HepG2 (cell line): ENCODE measurements around the gene TMF1. TPM values are rescaled to one million over a fixed set of nuclear protein-coding genes. Genes with fewer than 3 reads are reported as not detected.

ENCODE experiments used
- ATAC-seq: fragments of 200-7000 bp; cut with Tn5 transposase; 3 replicates; pipeline ENCODE4 v1.9.1; 2020; ENCODE audit warnings: mild to moderate bottlenecking, moderate library complexity
- Bru-seq: library from RNA; stranded (reverse); fragments of 400-500 nt; gene quantifications from one replicate; lab custom pipeline; 2021; lab: Mats Ljungman, UMichigan
- BruChase-seq, 2 experiments: library from RNA; stranded (reverse); fragments of 400-500 nt; gene quantifications; one replicate each; lab custom pipeline; 2021; lab: Mats Ljungman, UMichigan
- BruUV-seq: library from RNA; stranded (reverse); fragments of 400-500 nt; replicated peaks from 2 replicates; lab custom pipeline; 2021; lab: Mats Ljungman, UMichigan
- CTCF ChIA-PET: fragments of 300-600 bp; formaldehyde crosslinking; extraction: SDS; loops from one replicate; lab custom pipeline; 2021; ENCODE audit warnings: low total read pairs, inconsistent platforms, low intra/inter-chr PET ratio; lab: Yijun Ruan, JAX
- POLR2A ChIA-PET: fragments of 350-600 bp; sonication (Branson Sonifier 250); formaldehyde crosslinking; loops from one replicate; lab custom pipeline; 2020; ENCODE audit warnings: antibody characterized with exemption, inconsistent platforms; lab: Yijun Ruan, JAX
- DNase-seq: peaks from one replicate; pipeline ENCODE4 v3.0.0-alpha.2; 2015; ENCODE audit warnings: low spot score
- FAIRE-seq: peaks from 3 replicates; lab custom pipeline; 2011; peaks lifted over from hg19 to GRCh38; lab: Jason Lieb, UNC
- H2AFZ ChIP-seq: one replicate; pipeline ENCODE4 v1.6.1; 2011; ENCODE audit warnings: low read length, inconsistent platforms
- H3K27ac ChIP-seq: fragments of 300-600 bp; 3 replicates; pipeline ENCODE4 v1.8.0; 2011; ENCODE audit warnings: mixed run types, mild to moderate bottlenecking, mixed read lengths, low read length, inconsistent platforms; ENCODE audit not compliant: insufficient read depth; ENCODE audit errors: extremely low read length
- H3K27me3 ChIP-seq, 2 experiments: fragments of 200-600 bp in 1 of 2; 2 replicates in 1 of 2; 3 replicates in 1 of 2; pipeline versions ENCODE4 v1.6.0 to v1.8.0; 2011; ENCODE audit warnings: low read length in 2 of 2, mild to moderate bottlenecking in 2 of 2, moderate library complexity in 2 of 2, inconsistent platforms in 1 of 2; ENCODE audit not compliant: insufficient read depth in 2 of 2, control insufficient read depth in 1 of 2
- H3K36me3 ChIP-seq, 2 experiments: fragments of 200-600 bp in 1 of 2; replicated peaks in 1 of 2; 2 replicates in 1 of 2; 3 replicates in 1 of 2; pipeline versions ENCODE4 v1.5.1 to v1.8.0; 2011; ENCODE audit warnings: low read length in 2 of 2, inconsistent platforms in 1 of 2; ENCODE audit not compliant: insufficient read depth in 2 of 2, control insufficient read depth in 1 of 2
- H3K4me1 ChIP-seq: 2 replicates; pipeline ENCODE4 v1.5.1; 2012; ENCODE audit warnings: low read length, inconsistent platforms; ENCODE audit not compliant: insufficient read depth
- H3K4me2 ChIP-seq: 2 replicates; pipeline ENCODE4 v1.6.0; 2011; ENCODE audit warnings: low read depth, low read length, inconsistent platforms
- H3K4me3 ChIP-seq, 3 experiments: fragments of 200-600 bp in 1 of 3; sonication (generic), shearing (Covaris generic) in 1 of 3; replicated peaks in 1 of 3; 2 replicates each; pipeline ENCODE4 v1.5.1; 2011 to 2016; ENCODE audit warnings: low read length in 3 of 3, inconsistent platforms in 2 of 3, low read depth in 2 of 3, mild to moderate bottlenecking in 2 of 3, control low read depth in 1 of 3, mixed read lengths in 1 of 3; ENCODE audit not compliant: insufficient read depth in 1 of 3
- H3K79me2 ChIP-seq: one replicate; pipeline ENCODE4 v1.6.1; 2011; ENCODE audit warnings: low read length, inconsistent platforms; ENCODE audit not compliant: insufficient read depth
- H3K9ac ChIP-seq: 2 replicates; pipeline ENCODE4 v1.6.0; 2011; ENCODE audit warnings: mild to moderate bottlenecking, low read depth, low read length, inconsistent platforms; ENCODE audit not compliant: insufficient read depth
- H3K9me3 ChIP-seq: 2 replicates; pipeline ENCODE4 v1.5.1; 2012; ENCODE audit warnings: mild to moderate bottlenecking, low read length
- H4K20me1 ChIP-seq: 2 replicates; pipeline ENCODE4 v1.6.0; 2011; ENCODE audit warnings: inconsistent platforms, mild to moderate bottlenecking, low read length, moderate library complexity; ENCODE audit not compliant: insufficient read depth
- ELF1 ChIP-seq: sonication (generic); formaldehyde crosslinking; IDR thresholded peaks from 2 replicates; pipeline ENCODE4 v1.4.0; 2020; ENCODE audit warnings: missing genetic modification reagents
- KLF16 ChIP-seq, 2 experiments: sonication (generic) in 1 of 2; formaldehyde crosslinking in 1 of 2; IDR thresholded peaks; 2 replicates each; pipeline versions ENCODE4 v1.6.1 to v1.8.0; 2016 to 2023; ENCODE audit warnings: missing genetic modification reagents in 2 of 2, missing compliant biosample characterization in 1 of 2
- NCOA1 ChIP-seq: sonication (generic); formaldehyde crosslinking; IDR thresholded peaks from 2 replicates; pipeline ENCODE4 v1.9.0; 2021; ENCODE audit warnings: missing genetic modification reagents
- SIN3A ChIP-seq: IDR thresholded peaks from 2 replicates; pipeline ENCODE4 v1.6.1; 2011; ENCODE audit warnings: low read depth, mild to moderate bottlenecking, control low read depth, low read length, borderline replicate concordance
- SMARCC2 ChIP-seq: fragments of 450-650 bp; IDR thresholded peaks from 2 replicates; pipeline ENCODE4 v1.6.1; 2017; ENCODE audit warnings: antibody characterized with exemption, mild to moderate bottlenecking
- TGIF2 ChIP-seq: IDR thresholded peaks from 2 replicates; pipeline ENCODE4 v1.6.1; 2016; ENCODE audit warnings: control low read depth, missing compliant biosample characterization
- TMF1 ChIP-seq: sonication (generic); formaldehyde crosslinking; IDR thresholded peaks from 2 replicates; pipeline ENCODE4 v1.8.1; 2022; ENCODE audit warnings: low read depth, missing genetic modification reagents
- ZBTB38 ChIP-seq: sonication (generic); formaldehyde crosslinking; IDR thresholded peaks from 2 replicates; pipeline ENCODE4 v1.5.1; 2020; ENCODE audit warnings: mild to moderate bottlenecking, missing genetic modification reagents
- ZFP37 ChIP-seq: sonication (generic); formaldehyde crosslinking; IDR thresholded peaks from 2 replicates; pipeline ENCODE4 v1.4.0; 2020; ENCODE audit warnings: missing genetic modification reagents, borderline replicate concordance
- ZNF24 ChIP-seq: fragments of 450-650 bp; IDR thresholded peaks from 2 replicates; pipeline ENCODE4 v1.6.1; 2017; ENCODE audit warnings: antibody characterized with exemption, mild to moderate bottlenecking
- ZNF329 ChIP-seq: sonication (generic); formaldehyde crosslinking; IDR thresholded peaks from 2 replicates; pipeline ENCODE4 v1.9.0; 2021; ENCODE audit warnings: low read depth, mild to moderate bottlenecking, missing genetic modification reagents
- ZNF33B ChIP-seq: sonication (generic); formaldehyde crosslinking; IDR thresholded peaks from 2 replicates; pipeline ENCODE4 v1.5.1; 2020; ENCODE audit warnings: mild to moderate bottlenecking, missing genetic modification reagents
- ZNF549 ChIP-seq: sonication (generic); formaldehyde crosslinking; IDR thresholded peaks from 2 replicates; pipeline ENCODE4 v1.5.0; 2020; ENCODE audit warnings: missing genetic modification reagents
- ZNF607 ChIP-seq: sonication (generic); formaldehyde crosslinking; IDR thresholded peaks from 2 replicates; pipeline ENCODE4 v1.5.1; 2020; ENCODE audit warnings: missing genetic modification reagents, mild to moderate bottlenecking, borderline replicate concordance
- ZNF616 ChIP-seq: sonication (generic); formaldehyde crosslinking; IDR thresholded peaks from 2 replicates; pipeline ENCODE4 v1.5.0; 2020; ENCODE audit warnings: low read depth, mild to moderate bottlenecking, missing genetic modification reagents
- ZNF670 ChIP-seq: sonication (generic); formaldehyde crosslinking; IDR thresholded peaks from 2 replicates; pipeline ENCODE4 v1.8.0; 2022; ENCODE audit warnings: mild to moderate bottlenecking, missing genetic modification reagents, borderline replicate concordance
- ZUFSP ChIP-seq: sonication (generic); formaldehyde crosslinking; IDR thresholded peaks from 2 replicates; pipeline ENCODE4 v1.9.0; 2021; ENCODE audit warnings: missing genetic modification reagents, mild to moderate bottlenecking, borderline replicate concordance
- WGBS: methylation state at CpG from one replicate; pipeline ENCODE4 v1.1.6; 2017; ENCODE audit warnings: low lambda C conversion rate; 5-methylcytosine and 5-hydroxymethylcytosine counted together
- in situ Hi-C: cut with HindIII; loops from 2 replicates; pipeline ENCODE4 v1.10.0; 2017; ENCODE audit warnings: low pct_unique_long_range_greater_than_20kb; ENCODE audit not compliant: extremely low pct_ligation_motif_present
- intact Hi-C: fragments of 100-400 bp; cut with micrococcal nuclease; formaldehyde crosslinking; loops from one replicate; pipeline ENCODE4 v1.10.0; 2022; ENCODE audit not compliant: unreplicated experiment
- long read RNA-seq, 2 experiments: library from RNA in 1 of 2; library from polyadenylated mRNA in 1 of 2; stranded (forward) in 1 of 2; unstranded in 1 of 2; transcript quantifications; one replicate each; pipeline ENCODE4 v2.0.0, GENCODE V29; 2019 to 2022
- polyA minus RNA-seq, 3 experiments: library from RNA; depleted of rRNA, polyadenylated mRNA; stranded (reverse); fragments of >200 nt; gene quantifications; 2 replicates each; pipeline ENCODE4 v1.2.3, GENCODE V29; 2011; ENCODE audit warnings: low replicate concordance in 1 of 3
- polyA plus RNA-seq, 8 experiments: library from polyadenylated mRNA; depleted of rRNA in 3 of 8; stranded (reverse) in 7 of 8; unstranded in 1 of 8; fragments of >200 nt; fragmentation: Illumina TruSeq in 4 of 8; extraction: Trizol in 4 of 8; gene quantifications; 2 replicates each; pipeline versions ENCODE4 v1.2.1 to v1.2.3, GENCODE V29; 2011 to 2016; ENCODE audit warnings: low read depth in 4 of 8, missing spikeins in 1 of 8, mixed read lengths in 1 of 8; ENCODE audit not compliant: insufficient read depth in 1 of 8
- total RNA-seq, 5 experiments: library from RNA; depleted of rRNA; stranded (reverse); fragments of >200 nt; fragmentation: Illumina TruSeq; extraction: Trizol; gene quantifications; 2 replicates each; pipeline ENCODE4 v1.2.3, GENCODE V29; 2016; ENCODE audit warnings: low read depth in 1 of 5

The TMF1 gene
- total RNA-seq (2016; rRNA removed; fragmentation: Illumina TruSeq; extraction: Trizol) (38.4 and 48.1 TPM in 2 replicates), polyA plus RNA-seq (2011; rRNA removed) (7.0 and 12.1 TPM in 2 replicates), polyA minus RNA-seq (2011; rRNA and poly(A)+ RNA removed; ENCODE audit: low replicate concordance) (12.5 and 21.4 TPM in 2 replicates), Bru-seq, nascent RNA (percentile 91 among the genes with signal in this experiment), BruChase-seq, experiment 1, labeled RNA remaining after a 6-hour chase (percentile 94 among the genes with signal in this experiment), BruChase-seq, experiment 2, labeled RNA remaining after a 2-hour chase (percentile 94 among the genes with signal in this experiment)
- total RNA-seq (2016; cell fraction: cytosol; rRNA removed; fragmentation: Illumina TruSeq; extraction: Trizol; ENCODE audit: low read depth), result 8.6 and 9.6 TPM in 2 replicates
- total RNA-seq (2016; cell fraction: insoluble cytoplasmic fraction; rRNA removed; fragmentation: Illumina TruSeq; extraction: Trizol), result 38.3 and 48.8 TPM in 2 replicates
- 15.4 and 16.8 TPM in 2 replicates for total RNA-seq (2016; cell fraction: membrane; rRNA removed; fragmentation: Illumina TruSeq; extraction: Trizol)
- total RNA-seq (2016; cell fraction: nucleus; rRNA removed; fragmentation: Illumina TruSeq; extraction: Trizol), result 43.2 and 48.5 TPM in 2 replicates
- 3.5 and 3.8 TPM in 2 replicates for polyA plus RNA-seq (2011; cell fraction: cytosol; rRNA removed)
- polyA plus RNA-seq (2011; cell fraction: nucleus; rRNA removed), result 6.1 and 6.9 TPM in 2 replicates
- 9.9 and 15.6 TPM in 2 replicates for polyA plus RNA-seq (2012)
- polyA plus RNA-seq (2016; cell fraction: cytosol; fragmentation: Illumina TruSeq; extraction: Trizol; ENCODE audit: low read depth), result 2.4 and 3.3 TPM in 2 replicates
- polyA plus RNA-seq (2016; cell fraction: insoluble cytoplasmic fraction; fragmentation: Illumina TruSeq; extraction: Trizol; ENCODE audit: low read depth), result 22.4 and 23.2 TPM in 2 replicates
- 1.7 and 2.0 TPM in 2 replicates for polyA plus RNA-seq (2016; cell fraction: membrane; fragmentation: Illumina TruSeq; extraction: Trizol; ENCODE audit: low read depth)
- polyA plus RNA-seq (2016; cell fraction: nucleus; fragmentation: Illumina TruSeq; extraction: Trizol; ENCODE audit: insufficient read depth, low read depth), result 25.2 and 33.0 TPM in 2 replicates
- polyA minus RNA-seq (2011; cell fraction: cytosol; rRNA and poly(A)+ RNA removed), result 11.4 and 15.9 TPM in 2 replicates
- polyA minus RNA-seq (2011; cell fraction: nucleus; rRNA and poly(A)+ RNA removed), result 31.5 and 46.4 TPM in 2 replicates
- long read RNA-seq, experiment 1, full-length matches to known transcripts, result 1 of 23 reads
- long read RNA-seq, experiment 1, partial matches to known transcripts, result 21 of 23 reads
- long read RNA-seq, experiment 1, other reads (novel, unspliced or antisense), result 1 of 23 reads
- long read RNA-seq, experiment 2, full-length matches to known transcripts, result 1 of 24 reads
- long read RNA-seq, experiment 2, partial matches to known transcripts, result 7 of 24 reads
- long read RNA-seq, experiment 2, other reads (novel, unspliced or antisense), result 16 of 24 reads

- Histone ChIP-seq H3K9ac (peak within 1 kb of the TSS; percentile 98), H3K4me1 (peaks cover 36% of the 10 kb centered on the region), H3K27me3 (no peaks in the 10 kb centered on the region; a peak in 1 of 5 replicates), H3K27ac (peak within 1 kb of the TSS; percentile 91), H3K36me3 (peaks cover 3 to 25% of the 10 kb centered on the region in 2 experiments; a peak in 3 of 5 replicates), H3K9me3 (no peaks in the 10 kb centered on the region), H3K4me3 (peak within 1 kb of the TSS; percentile 79 to 95 (median 89)), H2AFZ (peak within 1 kb of the TSS; percentile 37), H3K4me2 (peak within 1 kb of the TSS; percentile 89), H3K79me2 (peaks cover 43% of the 10 kb centered on the region), H4K20me1 (peaks cover 13% of the 10 kb centered on the region)
- in situ Hi-C loops, result no loop called here
- 0% methylated on average over 20 of the region's 45 CpGs for WGBS
- ChIA-PET POLR2A (interaction anchor here (1.1 to 2.0 kb wide), 5 partner anchors 8 to 39 kb away, joined by 3 to 18 read pairs (median 9); partner anchors contain the start of genes ARL6IP5 and EOGT), CTCF (no interaction called here)
- intact Hi-C loops, result loop anchor here (1.0 to 5.0 kb wide), 2 partner anchors 28 to 40 kb away; partner anchors contain the start of genes EOGT and UBA3
- TSS peak; percentile 56 for BruUV-seq
- ATAC-seq, result peak; percentile 96
- peak; percentile 98 for DNase-seq
- peak; percentile 98 for FAIRE-seq
- TF ChIP-seq ZNF670 (CRISPR knock-in tag), result peak; percentile 36; the same call in 1 of the 2 replicates
- TF ChIP-seq SMARCC2, result no peak
- TF ChIP-seq NCOA1 (CRISPR knock-in tag), result no peak
- TF ChIP-seq ZNF607 (CRISPR knock-in tag), result 0 out of 2 replicates have a peak, but pooled peaks have one; percentile 47
- TF ChIP-seq ZNF616 (CRISPR knock-in tag), result 0 out of 2 replicates have a peak, but pooled peaks have one; percentile 64
- peak; percentile 93 for TF ChIP-seq ELF1 (CRISPR knock-in tag)
- TF ChIP-seq ZNF24, result no peak
- no peak; the same call in 1 of the 2 replicates for TF ChIP-seq ZBTB38
- peak; percentile 64 for TF ChIP-seq TGIF2 (CRISPR knock-in tag)
- no peak for TF ChIP-seq ZUFSP (CRISPR knock-in tag)
- no peak for TF ChIP-seq ZNF549
- TF ChIP-seq TMF1 (CRISPR knock-in tag), result peak; percentile 82; the same call in 1 of the 2 replicates
- peak in 1 of 2 experiments; percentile 62; a peak in 1 of 4 replicates for TF ChIP-seq KLF16 (CRISPR knock-in tag; IDR thresholded peaks at IDR 0.05)
- TF ChIP-seq SIN3A, result peak; percentile 73; the same call in 1 of the 2 replicates
- TF ChIP-seq ZFP37 (CRISPR knock-in tag), result no peak
- TF ChIP-seq ZNF329, result peak; percentile 68
- TF ChIP-seq ZNF33B (CRISPR knock-in tag), result no peak; the same call in 1 of the 2 replicates
These were observed at the start of gene TMF1 for GRCh38 chr3:69051756-69052471. TMF1 (minus strand) TSS chr3:69052333; CDS start chr3:69052086, 247 bp downstream.
